PC-3 (cell line): ENCODE data around the gene NKD2.

Source experiments
- EZH2 ChIP-seq: fragments of 300-600 bp; sonication (generic); IDR thresholded peaks from one replicate; pipeline ENCODE4 v1.6.1; 2017; ENCODE audit warnings: antibody characterized with exemption, mild to moderate bottlenecking, low read length; ENCODE audit not compliant: unreplicated experiment
- EZH2phosphoT487 ChIP-seq: fragments of 300-600 bp; sonication (generic); IDR thresholded peaks from 2 replicates; pipeline ENCODE4 v1.6.1; 2018; ENCODE audit warnings: mild to moderate bottlenecking, antibody characterized with exemption, low read length, borderline replicate concordance
- TF ChIP-seq, protein P1 (sequence below): fragments of 300-600 bp; sonication (generic); conservative IDR thresholded peaks from 2 replicates; pipeline ENCODE4 v1.5.1; 2017; ENCODE audit warnings: antibody characterized with exemption, low read depth, mild to moderate bottlenecking, low read length

DNA sequence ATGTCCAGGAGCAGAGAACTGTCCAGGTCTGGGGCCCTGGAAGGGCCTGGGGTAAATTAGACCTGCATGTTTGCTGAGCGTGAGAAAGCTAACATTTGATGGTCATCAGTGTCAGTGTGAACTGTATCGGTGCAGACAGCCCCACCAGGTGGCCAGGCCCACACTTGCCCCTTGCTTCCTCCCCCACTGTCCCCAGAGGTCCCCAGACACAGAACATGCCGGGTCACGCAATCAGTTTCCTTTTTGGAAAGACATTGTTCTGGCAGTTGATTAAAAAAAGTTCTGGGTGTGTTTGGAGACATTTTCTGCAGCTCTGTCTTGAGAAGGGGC lies 1.5 kb downstream of the NKD2 start:
- TF ChIP-seq, protein P1, sequence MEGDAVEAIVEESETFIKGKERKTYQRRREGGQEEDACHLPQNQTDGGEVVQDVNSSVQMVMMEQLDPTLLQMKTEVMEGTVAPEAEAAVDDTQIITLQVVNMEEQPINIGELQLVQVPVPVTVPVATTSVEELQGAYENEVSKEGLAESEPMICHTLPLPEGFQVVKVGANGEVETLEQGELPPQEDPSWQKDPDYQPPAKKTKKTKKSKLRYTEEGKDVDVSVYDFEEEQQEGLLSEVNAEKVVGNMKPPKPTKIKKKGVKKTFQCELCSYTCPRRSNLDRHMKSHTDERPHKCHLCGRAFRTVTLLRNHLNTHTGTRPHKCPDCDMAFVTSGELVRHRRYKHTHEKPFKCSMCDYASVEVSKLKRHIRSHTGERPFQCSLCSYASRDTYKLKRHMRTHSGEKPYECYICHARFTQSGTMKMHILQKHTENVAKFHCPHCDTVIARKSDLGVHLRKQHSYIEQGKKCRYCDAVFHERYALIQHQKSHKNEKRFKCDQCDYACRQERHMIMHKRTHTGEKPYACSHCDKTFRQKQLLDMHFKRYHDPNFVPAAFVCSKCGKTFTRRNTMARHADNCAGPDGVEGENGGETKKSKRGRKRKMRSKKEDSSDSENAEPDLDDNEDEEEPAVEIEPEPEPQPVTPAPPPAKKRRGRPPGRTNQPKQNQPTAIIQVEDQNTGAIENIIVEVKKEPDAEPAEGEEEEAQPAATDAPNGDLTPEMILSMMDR: peak; percentile 39
- TF ChIP-seq EZH2: no peak
- TF ChIP-seq EZH2phosphoT487: no peak
